ENCODE measurements around the gene ERMARD.

The ERMARD gene

DNA sequence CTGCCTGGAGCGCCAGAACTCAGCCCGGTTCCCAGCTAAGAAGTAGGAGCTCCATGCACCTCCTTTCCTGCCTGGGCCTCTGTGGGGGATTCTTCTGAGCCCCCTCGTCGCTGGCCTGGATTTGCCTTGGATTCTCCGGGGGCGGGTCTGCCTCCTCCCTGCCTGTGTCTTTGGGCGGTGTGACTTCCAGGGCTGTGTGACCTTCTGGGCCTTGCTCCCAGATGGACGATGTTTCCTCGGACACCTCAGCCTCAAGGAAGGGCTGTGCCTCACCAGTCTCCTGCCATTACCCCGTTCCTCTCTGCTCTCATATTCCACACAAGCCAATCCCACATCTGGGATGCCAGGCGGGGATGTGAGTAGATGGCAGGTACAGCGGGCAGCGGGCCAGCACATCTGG is 76.8 kb downstream of the ERMARD start:
- H3K4me1 ChIP-seq (ENCODE audit: control insufficient read depth, low read length), result peaks cover 7% of the 10 kb centered on the region
- no peaks in the 10 kb centered on the region for H4K20me1 ChIP-seq (ENCODE audit: control insufficient read depth, insufficient read depth, low read depth, low read length)
- no peaks in the 10 kb centered on the region for H3K79me2 ChIP-seq (ENCODE audit: control insufficient read depth, low read length)
- no peak overlapping the region for H3K4me3 ChIP-seq (ENCODE audit: low read length)
- no peaks in the 10 kb centered on the region for H3K27me3 ChIP-seq (ENCODE audit: control insufficient read depth, low read length)
- no peaks in the 10 kb centered on the region for H3K36me3 ChIP-seq (ENCODE audit: control insufficient read depth, low read length)
- H3K9me2 ChIP-seq (replicated peaks; ENCODE audit: control insufficient read depth, low read length), result no peaks in the 10 kb centered on the region
- H3K4me2 ChIP-seq (ENCODE audit: low read length), result no peak overlapping the region
- H3F3A ChIP-seq (ENCODE audit: control insufficient read depth, insufficient read depth), result no peaks in the 10 kb centered on the region
- H3K27ac ChIP-seq (ENCODE audit: low read depth, low read length), result no peak overlapping the region
- H3K9me3 ChIP-seq (ENCODE audit: control insufficient read depth, insufficient read depth, low read length), result no peaks in the 10 kb centered on the region
- TF ChIP-seq, protein P1, sequence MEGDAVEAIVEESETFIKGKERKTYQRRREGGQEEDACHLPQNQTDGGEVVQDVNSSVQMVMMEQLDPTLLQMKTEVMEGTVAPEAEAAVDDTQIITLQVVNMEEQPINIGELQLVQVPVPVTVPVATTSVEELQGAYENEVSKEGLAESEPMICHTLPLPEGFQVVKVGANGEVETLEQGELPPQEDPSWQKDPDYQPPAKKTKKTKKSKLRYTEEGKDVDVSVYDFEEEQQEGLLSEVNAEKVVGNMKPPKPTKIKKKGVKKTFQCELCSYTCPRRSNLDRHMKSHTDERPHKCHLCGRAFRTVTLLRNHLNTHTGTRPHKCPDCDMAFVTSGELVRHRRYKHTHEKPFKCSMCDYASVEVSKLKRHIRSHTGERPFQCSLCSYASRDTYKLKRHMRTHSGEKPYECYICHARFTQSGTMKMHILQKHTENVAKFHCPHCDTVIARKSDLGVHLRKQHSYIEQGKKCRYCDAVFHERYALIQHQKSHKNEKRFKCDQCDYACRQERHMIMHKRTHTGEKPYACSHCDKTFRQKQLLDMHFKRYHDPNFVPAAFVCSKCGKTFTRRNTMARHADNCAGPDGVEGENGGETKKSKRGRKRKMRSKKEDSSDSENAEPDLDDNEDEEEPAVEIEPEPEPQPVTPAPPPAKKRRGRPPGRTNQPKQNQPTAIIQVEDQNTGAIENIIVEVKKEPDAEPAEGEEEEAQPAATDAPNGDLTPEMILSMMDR (IDR thresholded peaks at IDR 0.05; ENCODE audit: low read depth, low read length, poor library complexity, severe bottlenecking), result no peak
- no peak for TF ChIP-seq EZH2phosphoT487 (IDR thresholded peaks at IDR 0.05; ENCODE audit: borderline replicate concordance, low read length)

DNA sequence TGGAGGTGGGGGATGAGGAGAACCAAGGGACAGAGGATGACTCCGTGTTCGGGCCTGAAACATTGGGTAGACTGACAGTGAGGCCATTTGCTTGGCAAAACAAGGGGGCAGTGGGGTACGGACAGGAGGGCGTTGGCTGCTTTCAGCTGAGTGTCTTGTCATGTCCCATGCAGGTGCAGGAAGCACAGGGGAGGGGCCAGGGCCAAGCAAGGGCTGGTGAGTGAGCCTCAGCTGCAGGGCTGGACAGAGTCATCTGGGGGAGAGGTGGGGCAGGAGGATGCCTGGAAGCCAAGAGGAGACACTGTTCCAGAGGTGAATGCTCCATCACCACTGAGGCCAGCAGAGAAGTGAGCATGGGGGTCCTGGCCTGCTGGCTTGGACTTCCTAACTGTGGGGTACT is 78.4 kb downstream of the ERMARD start:
- Histone ChIP-seq H3K27ac (ENCODE audit: low read depth, low read length) (no peak overlapping the region), H3K4me1 (ENCODE audit: control insufficient read depth, low read length) (peaks cover 7% of the 10 kb centered on the region), H3F3A (ENCODE audit: control insufficient read depth, insufficient read depth) (no peaks in the 10 kb centered on the region), H3K9me3 (ENCODE audit: control insufficient read depth, insufficient read depth, low read length) (no peaks in the 10 kb centered on the region), H3K36me3 (ENCODE audit: control insufficient read depth, low read length) (no peaks in the 10 kb centered on the region), H3K4me2 (ENCODE audit: low read length) (no peak overlapping the region), H3K27me3 (ENCODE audit: control insufficient read depth, low read length) (no peaks in the 10 kb centered on the region), H3K4me3 (ENCODE audit: low read length) (no peak overlapping the region), H4K20me1 (ENCODE audit: control insufficient read depth, insufficient read depth, low read depth, low read length) (no peaks in the 10 kb centered on the region), H3K9me2 (replicated peaks; ENCODE audit: control insufficient read depth, low read length) (no peaks in the 10 kb centered on the region), H3K79me2 (ENCODE audit: control insufficient read depth, low read length) (no peaks in the 10 kb centered on the region)
- TF ChIP-seq, protein P1 (IDR thresholded peaks at IDR 0.05; ENCODE audit: low read depth, low read length, poor library complexity, severe bottlenecking), result no peak
- no peak for TF ChIP-seq EZH2phosphoT487 (IDR thresholded peaks at IDR 0.05; ENCODE audit: borderline replicate concordance, low read length)

DNA sequence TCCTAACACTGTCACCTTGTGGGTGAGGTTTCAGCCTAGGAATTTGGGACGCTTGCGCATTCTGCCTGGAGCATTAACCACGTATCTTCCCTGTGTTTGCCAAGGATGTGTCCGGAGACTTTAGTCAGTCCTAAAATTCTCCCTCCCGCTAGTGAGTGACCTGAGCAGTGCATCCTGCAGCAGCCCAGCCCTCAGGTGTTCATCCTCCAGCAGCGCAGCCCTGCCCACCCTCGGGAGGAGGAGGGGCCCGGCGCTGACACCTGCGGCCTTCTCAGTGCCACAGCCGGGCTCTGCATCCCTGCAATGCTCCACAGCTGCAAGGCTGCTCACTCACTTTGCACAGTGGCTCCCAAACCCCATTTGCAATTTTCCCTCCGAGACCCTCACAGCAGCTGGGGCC is 79.5 kb downstream of the ERMARD start:
- Histone ChIP-seq H3K4me1 (ENCODE audit: control insufficient read depth, low read length) (peaks cover 7% of the 10 kb centered on the region), H3K79me2 (ENCODE audit: control insufficient read depth, low read length) (no peaks in the 10 kb centered on the region), H3K27ac (ENCODE audit: low read depth, low read length) (no peak overlapping the region), H3K4me3 (ENCODE audit: low read length) (no peak overlapping the region), H4K20me1 (ENCODE audit: control insufficient read depth, insufficient read depth, low read depth, low read length) (no peaks in the 10 kb centered on the region), H3F3A (ENCODE audit: control insufficient read depth, insufficient read depth) (no peaks in the 10 kb centered on the region), H3K36me3 (ENCODE audit: control insufficient read depth, low read length) (no peaks in the 10 kb centered on the region), H3K9me3 (ENCODE audit: control insufficient read depth, insufficient read depth, low read length) (no peaks in the 10 kb centered on the region), H3K9me2 (replicated peaks; ENCODE audit: control insufficient read depth, low read length) (no peaks in the 10 kb centered on the region), H3K27me3 (ENCODE audit: control insufficient read depth, low read length) (no peaks in the 10 kb centered on the region; the same call in 1 of the 2 replicates), H3K4me2 (ENCODE audit: low read length) (no peak overlapping the region)
- TF ChIP-seq, protein P1 (IDR thresholded peaks at IDR 0.05; ENCODE audit: low read depth, low read length, poor library complexity, severe bottlenecking), result no peak
- no peak for TF ChIP-seq EZH2phosphoT487 (IDR thresholded peaks at IDR 0.05; ENCODE audit: borderline replicate concordance, low read length)

All from DOHH2 (cell line).